Epithelial cell of proximal tubule (primary cell): Measurements from ENCODE around the gene ZNF770. TPM values are rescaled to one million over a fixed set of nuclear protein-coding genes. Genes with fewer than 3 reads are reported as not detected.

Experiments
- DNase-seq: peaks from one replicate; pipeline ENCODE4 v3.0.0-alpha.2; 2011; ENCODE audit warnings: low read depth
- H3K4me3 ChIP-seq: 2 replicates; pipeline ENCODE4 v1.5.1; 2011; ENCODE audit warnings: low read depth, mild to moderate bottlenecking, low read length
- CTCF ChIP-seq: conservative IDR thresholded peaks from 2 replicates; pipeline ENCODE4 v1.5.1; 2012; ENCODE audit warnings: low read depth, mild to moderate bottlenecking, low read length
- total RNA-seq: library from RNA; depleted of rRNA; stranded (reverse); fragments of >200 nt; gene quantifications from 2 replicates; pipeline ENCODE4 v1.2.3, GENCODE V29; 2015

Gene ZNF770
- total RNA-seq, 1 donor from 2014 or later: 19.3 TPM

GRCh38 chr15:34994925-34995324 lies 6.8 kb upstream of the ZNF770 start:
- no peak for DNase-seq
- TF ChIP-seq CTCF: no peak
- H3K4me3 ChIP-seq: no peak overlapping the region

GRCh38 chr15:34993877-34994276 lies 5.8 kb upstream of the ZNF770 start:
- no peak overlapping the region for H3K4me3 ChIP-seq
- no peak for DNase-seq
- TF ChIP-seq CTCF: no peak

- no peak for TF ChIP-seq CTCF
- DNase-seq: no peak
- no peak overlapping the region for H3K4me3 ChIP-seq
These were observed 5.3 kb upstream of the ZNF770 start for GRCh38 chr15:34993412-34993811.

GRCh38 chr15:34987609-34988026 lies 469 bp downstream of the ZNF770 start:
- no peak for TF ChIP-seq CTCF
- peak overlapping the region; percentile 97 for H3K4me3 ChIP-seq
- no peak for DNase-seq

- H3K4me3 ChIP-seq: peak overlapping the region; percentile 97
- TF ChIP-seq CTCF: no peak
- DNase-seq: no peak
These were observed 1.2 kb downstream of the ZNF770 start for GRCh38 chr15:34986771-34987480.

GRCh38 chr15:34986326-34986725 lies 1.8 kb downstream of the ZNF770 start:
- TF ChIP-seq CTCF: no peak
- H3K4me3 ChIP-seq: peak overlapping the region; percentile 97
- peak; percentile 68 for DNase-seq
